ENCODE data around the gene MORC4.

DNA sequence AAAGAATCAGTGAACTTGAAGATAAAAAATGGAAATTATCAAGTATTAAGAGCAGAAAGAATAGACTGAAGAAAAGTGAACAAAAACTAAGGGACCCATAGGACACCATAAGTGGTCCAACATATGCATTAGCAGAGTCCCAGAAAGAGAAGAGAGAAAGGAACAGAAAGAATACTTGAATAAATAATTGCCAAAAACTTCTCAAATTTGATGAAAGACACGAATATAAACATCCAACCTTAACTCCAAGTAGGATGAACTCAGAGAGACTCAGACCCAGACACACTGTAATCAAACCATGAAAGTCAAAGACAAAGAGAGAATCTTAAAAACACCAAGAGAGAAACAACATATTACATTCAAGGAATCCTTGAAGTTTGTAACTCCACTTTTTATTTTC lies 35.7 kb downstream of the MORC4 start:
- TF ChIP-seq EP300 (IDR thresholded peaks at IDR 0.05) (no peak), CTCF (IDR thresholded peaks at IDR 0.05) (no peak), EHF (CRISPR knock-in tag; IDR thresholded peaks at IDR 0.05) (no peak), CHD4 (IDR thresholded peaks at IDR 0.05; ENCODE audit: borderline replicate concordance) (no peak), MYC (IDR thresholded peaks at IDR 0.05; ENCODE audit: borderline replicate concordance, low read length) (no peak)
- TF ChIP-seq, protein P1, sequence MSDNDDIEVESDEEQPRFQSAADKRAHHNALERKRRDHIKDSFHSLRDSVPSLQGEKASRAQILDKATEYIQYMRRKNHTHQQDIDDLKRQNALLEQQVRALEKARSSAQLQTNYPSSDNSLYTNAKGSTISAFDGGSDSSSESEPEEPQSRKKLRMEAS (IDR thresholded peaks at IDR 0.05): no peak
